Adrenal gland (tissue), 12 donors: Measurements from ENCODE around the gene FGF12. TPM values are rescaled to one million over a fixed set of nuclear protein-coding genes. Genes with fewer than 3 reads are reported as not detected.

Experiments used
- DNase-seq, 7 donors: peaks; one replicate each; pipeline ENCODE4 v3.0.0-alpha.2; 2019 to 2020
- H3K27ac ChIP-seq, 5 donors: fragments of 200-600 bp; sonication (generic) in 4 of 5; 1 replicate in 3 of 5; 2 replicates in 2 of 5; pipeline versions ENCODE4 v1.5.1 to v1.8.0; 2016 to 2020; ENCODE audit warnings: mild to moderate bottlenecking in 1 of 5
- H3K27me3 ChIP-seq: fragments of 200-600 bp; 2 replicates; pipeline ENCODE4 v1.8.0; 2021
- H3K36me3 ChIP-seq, 2 donors: fragments of 200-600 bp; replicated peaks in 1 of 2; 1 replicate in 1 of 2; 2 replicates in 1 of 2; pipeline versions ENCODE4 v1.5.1 to v1.8.0; 2018 to 2022
- H3K4me1 ChIP-seq, 2 donors: fragments of 200-600 bp; replicated peaks in 1 of 2; 1 replicate in 1 of 2; 2 replicates in 1 of 2; pipeline versions ENCODE4 v1.5.1 to v1.8.0; 2018 to 2021
- H3K4me3 ChIP-seq, 4 donors: fragments of 200-600 bp; sonication (generic) in 3 of 4; one replicate each; pipeline ENCODE4 v1.5.1; 2016 to 2018
- H3K9me3 ChIP-seq, 3 donors: fragments of 200-600 bp; sonication (generic) in 1 of 3; replicated peaks in 1 of 3; 1 replicate in 2 of 3; 2 replicates in 1 of 3; pipeline versions ENCODE4 v1.5.1 to v1.8.0; 2016 to 2021
- POLR2A ChIP-seq, 2 donors: fragments of 450-650 bp; IDR thresholded peaks; one replicate each; pipeline ENCODE4 v1.6.1; 2017; ENCODE audit warnings: antibody characterized with exemption in 2 of 2, mild to moderate bottlenecking in 2 of 2, moderate library complexity in 1 of 2
- WGBS, 4 donors: extraction: QIAGEN DNeasy Blood & Tissue Kit in 2 of 4; methylation state at CpG; one replicate each; pipeline versions ENCODE4 v1.1.5 to v1.1.7; 2013 to 2017; 5-methylcytosine and 5-hydroxymethylcytosine counted together
- intact Hi-C, 2 donors: fragments of 100-400 bp; cut with DNase I; formaldehyde crosslinking; loops; one replicate each; pipeline versions ENCODE4 v1.14.1 to v1.15.0; 2022 to 2023
- polyA plus RNA-seq, 3 donors: library from polyadenylated mRNA; stranded (reverse); fragments of 200-250 nt in 2 of 3; fragments of 350-450 nt in 1 of 3; fragmentation: Illumina TruSeq in 1 of 3; extraction: RNeasy Lipid Tissue Mini Kit (QIAGEN cat#74804) in 1 of 3; gene quantifications; one replicate each; pipeline ENCODE4 v1.2.3, GENCODE V29; 2013 to 2014
- total RNA-seq, 9 donors: library from RNA; depleted of rRNA in 4 of 9; stranded (reverse); fragments of >200 nt in 4 of 9; fragments of 120-200 nt in 1 of 9; fragmentation: NEBNext Ultra II Directional in 1 of 9; extraction: Animal tissue kit (Norgen Biotek cat#: 25700) in 1 of 9; gene quantifications; one replicate each; pipeline versions ENCODE4 v1.1.0 to v1.2.4, GENCODE V29; 2013 to 2023
- TF ChIP-seq, protein P1 (sequence below), 6 experiments: fragments of 450-650 bp in 4 of 6; fragments of 200-600 bp in 2 of 6; sonication (generic) in 1 of 6; IDR thresholded peaks; 1 replicate in 5 of 6; 2 replicates in 1 of 6; pipeline versions ENCODE4 v1.5.1 to v1.8.0; 2016 to 2021; ENCODE audit warnings: antibody characterized with exemption in 6 of 6, mild to moderate bottlenecking in 2 of 6, moderate library complexity in 1 of 6
- donor health status: healthy with polysubstance abuse.
- donor health status: Bipolar disorder and iron deficiency.
- donor health status: DM: yes; HTN: yes; CAD: no.
- donor health status: DM: no; HTN: no; CAD: no.
- donor health status: DM: no; HTN: no; CAD: no.
- donor health status: DM: yes; HTN: yes; CAD: no.

The FGF12 gene
- total and polyA plus RNA-seq, 12 donors = 23.3 to 286 (median 81.3) TPM

DNA sequence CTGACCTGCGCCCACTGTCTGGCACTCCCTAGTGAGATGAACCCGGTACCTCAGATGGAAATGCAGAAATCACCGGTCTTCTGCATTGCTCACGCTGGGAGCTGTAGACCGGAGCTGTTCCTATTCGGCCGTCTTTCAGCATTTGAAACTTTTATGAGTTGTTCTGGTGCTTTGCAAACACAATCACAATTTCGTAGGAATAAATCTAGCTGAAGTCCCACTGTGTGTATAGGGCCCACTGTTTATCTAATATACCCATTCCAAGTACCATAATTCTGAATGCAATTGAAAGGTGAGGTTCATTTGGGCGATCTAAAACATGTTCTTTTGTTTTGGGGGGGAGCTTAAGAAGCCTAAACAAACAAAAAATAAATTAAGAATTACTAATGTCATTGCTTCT lies 572.1 kb downstream of the FGF12 start:
- intact Hi-C loops = no loop called here
- no peak for DNase-seq
- Histone ChIP-seq H3K4me3 (no peak overlapping the region), H3K4me1 (peaks cover 15 to 16% of the 10 kb centered on the region in 2 donors), H3K9me3 (no peaks in the 10 kb centered on the region), H3K27ac (no peak overlapping the region), H3K27me3 (no peaks in the 10 kb centered on the region), H3K36me3 (no peaks in the 10 kb centered on the region)
- WGBS, 4 donors = 48 to 70% (median 61%) methylated on average over 6 to 8 of the region's 9 CpGs
- TF ChIP-seq POLR2A (IDR thresholded peaks at IDR 0.05) = no peak

DNA sequence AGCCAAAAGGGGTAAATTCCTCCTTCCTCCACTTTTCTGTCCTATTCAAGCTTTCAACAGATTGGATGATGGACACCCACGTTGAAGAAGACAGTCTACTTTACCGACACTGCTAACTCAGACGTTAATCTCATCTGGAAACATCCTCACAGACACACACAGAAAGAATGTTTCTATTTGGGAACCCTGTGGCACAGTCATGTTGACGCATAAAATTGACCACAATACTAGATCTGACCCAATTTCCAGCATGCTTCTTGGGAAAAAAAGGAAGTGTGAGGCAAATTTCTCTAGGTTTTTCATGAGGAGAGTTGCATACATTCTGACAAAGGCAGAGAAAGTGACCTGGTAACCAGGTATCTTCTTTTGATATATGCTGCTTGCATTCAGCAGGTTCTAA lies 594.1 kb downstream of the FGF12 start:
- intact Hi-C loops = loop anchor here (10.0 kb wide), 2 partner anchors 282 to 312 kb away; no protein-coding TSS in a partner anchor
- no peaks in the 10 kb centered on the region for H3K9me3 ChIP-seq
- H3K27me3 ChIP-seq = no peaks in the 10 kb centered on the region
- no peaks in the 10 kb centered on the region for H3K4me1 ChIP-seq
- DNase-seq = no peak
- TF ChIP-seq, protein P1, sequence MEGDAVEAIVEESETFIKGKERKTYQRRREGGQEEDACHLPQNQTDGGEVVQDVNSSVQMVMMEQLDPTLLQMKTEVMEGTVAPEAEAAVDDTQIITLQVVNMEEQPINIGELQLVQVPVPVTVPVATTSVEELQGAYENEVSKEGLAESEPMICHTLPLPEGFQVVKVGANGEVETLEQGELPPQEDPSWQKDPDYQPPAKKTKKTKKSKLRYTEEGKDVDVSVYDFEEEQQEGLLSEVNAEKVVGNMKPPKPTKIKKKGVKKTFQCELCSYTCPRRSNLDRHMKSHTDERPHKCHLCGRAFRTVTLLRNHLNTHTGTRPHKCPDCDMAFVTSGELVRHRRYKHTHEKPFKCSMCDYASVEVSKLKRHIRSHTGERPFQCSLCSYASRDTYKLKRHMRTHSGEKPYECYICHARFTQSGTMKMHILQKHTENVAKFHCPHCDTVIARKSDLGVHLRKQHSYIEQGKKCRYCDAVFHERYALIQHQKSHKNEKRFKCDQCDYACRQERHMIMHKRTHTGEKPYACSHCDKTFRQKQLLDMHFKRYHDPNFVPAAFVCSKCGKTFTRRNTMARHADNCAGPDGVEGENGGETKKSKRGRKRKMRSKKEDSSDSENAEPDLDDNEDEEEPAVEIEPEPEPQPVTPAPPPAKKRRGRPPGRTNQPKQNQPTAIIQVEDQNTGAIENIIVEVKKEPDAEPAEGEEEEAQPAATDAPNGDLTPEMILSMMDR (IDR thresholded peaks at IDR 0.05) = no peak
- H3K36me3 ChIP-seq = no peaks in the 10 kb centered on the region
- no peak overlapping the region for H3K27ac ChIP-seq
- H3K4me3 ChIP-seq = no peak overlapping the region
- WGBS, 4 donors = 89 to 94% (median 92%) methylated on average over 4 of the region's 4 CpGs

DNA sequence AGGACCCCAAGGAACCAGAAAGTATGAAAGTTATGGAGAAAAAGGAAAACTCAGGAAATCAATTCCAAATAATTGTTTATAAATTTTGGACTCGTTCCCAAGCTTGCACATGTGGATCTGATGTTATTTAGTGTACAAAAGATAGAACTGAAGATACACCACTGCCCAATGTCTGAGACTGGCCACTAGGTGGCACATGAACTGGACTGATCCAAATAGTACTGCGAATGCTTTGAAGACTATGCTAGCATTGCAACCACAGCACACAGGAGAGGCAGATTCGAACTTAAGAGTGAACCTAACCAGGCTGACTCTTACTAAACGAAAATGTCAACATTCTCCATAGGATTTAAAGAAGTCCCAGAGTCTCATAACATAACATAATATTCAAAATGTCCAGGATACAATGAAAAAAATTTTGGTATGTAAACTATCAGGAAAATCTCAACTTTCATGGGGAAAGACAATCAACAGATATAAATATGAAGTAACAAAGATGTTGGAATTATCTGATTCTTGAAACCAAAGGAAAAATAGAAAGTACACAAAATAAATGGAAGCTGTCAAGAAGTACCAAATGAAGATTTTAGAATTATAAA lies 596.7 kb downstream of the FGF12 start:
- Histone ChIP-seq H3K27me3 (no peaks in the 10 kb centered on the region), H3K4me3 (no peak overlapping the region), H3K4me1 (no peaks in the 10 kb centered on the region), H3K9me3 (no peaks in the 10 kb centered on the region), H3K36me3 (no peaks in the 10 kb centered on the region), H3K27ac (no peak overlapping the region)
- WGBS, 4 donors = 29 to 42% (median 37%) methylated on average over 4 of the region's 4 CpGs
- intact Hi-C loops = loop anchor here (10.0 kb wide), 2 partner anchors 284 to 314 kb away; no protein-coding TSS in a partner anchor
- TF ChIP-seq, protein P1 (IDR thresholded peaks at IDR 0.05) = peak; percentile 64 to 77 (median 71)
- TF ChIP-seq POLR2A (IDR thresholded peaks at IDR 0.05) = no peak
- peak; percentile 53 to 86 (median 67) for DNase-seq

DNA sequence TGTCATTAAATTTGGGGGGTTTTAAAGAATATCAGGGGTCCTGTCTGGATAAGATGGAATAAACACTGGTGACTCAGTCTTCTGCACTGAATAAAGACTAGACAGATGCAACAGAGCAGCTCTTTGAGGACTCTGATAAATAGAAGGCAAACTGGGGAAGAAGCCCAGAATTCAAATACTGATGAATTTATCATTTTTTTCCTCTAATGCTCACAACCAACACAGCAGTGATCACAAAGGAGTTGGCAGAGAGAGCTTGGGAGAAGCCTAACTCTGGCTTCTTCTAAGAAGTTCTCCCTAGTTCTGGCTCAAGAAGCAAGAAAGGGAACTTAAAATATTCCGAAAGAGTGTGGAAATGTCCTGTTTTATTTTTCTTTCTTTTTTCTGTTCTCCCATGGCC lies 597.8 kb downstream of the FGF12 start:
- TF ChIP-seq, protein P1 (IDR thresholded peaks at IDR 0.05) = no peak
- no peak for TF ChIP-seq POLR2A (IDR thresholded peaks at IDR 0.05)
- no peak for DNase-seq
- no peaks in the 10 kb centered on the region for H3K27me3 ChIP-seq
- H3K4me1 ChIP-seq = no peaks in the 10 kb centered on the region
- intact Hi-C loops = no loop called here
- 76 to 97% (median 92%) methylated on average over 1 of the region's 1 CpG for WGBS, 4 donors
- no peaks in the 10 kb centered on the region for H3K9me3 ChIP-seq
- no peak overlapping the region for H3K27ac ChIP-seq
- no peak overlapping the region for H3K4me3 ChIP-seq
- H3K36me3 ChIP-seq = no peaks in the 10 kb centered on the region

DNA sequence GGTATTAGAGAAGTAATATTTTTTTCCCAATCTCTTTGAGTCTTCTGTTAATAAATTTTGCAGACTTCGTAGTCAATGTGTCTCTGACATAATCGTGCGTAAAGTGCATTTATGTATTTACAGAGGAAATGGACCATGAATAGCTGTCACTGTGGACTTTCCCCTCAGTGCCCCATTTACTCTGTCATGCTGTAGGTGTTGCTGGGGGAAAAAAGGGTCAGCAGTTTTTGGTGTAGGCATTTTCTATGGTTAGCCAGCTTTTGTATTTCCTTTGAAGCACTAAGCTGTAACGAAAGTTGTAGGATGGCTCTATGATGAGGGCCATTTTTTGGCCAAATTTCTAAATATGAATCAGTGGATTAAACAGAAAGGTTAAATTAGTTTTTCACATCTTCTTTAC lies 598.4 kb downstream of the FGF12 start:
- WGBS, 4 donors = 71 to 84% (median 76%) methylated on average over 4 of the region's 4 CpGs
- Histone ChIP-seq H3K9me3 (no peaks in the 10 kb centered on the region), H3K4me1 (no peaks in the 10 kb centered on the region), H3K36me3 (no peaks in the 10 kb centered on the region), H3K27me3 (no peaks in the 10 kb centered on the region), H3K27ac (no peak overlapping the region), H3K4me3 (no peak overlapping the region)
- no peak for TF ChIP-seq POLR2A (IDR thresholded peaks at IDR 0.05)
- TF ChIP-seq, protein P1 (IDR thresholded peaks at IDR 0.05) = no peak
- intact Hi-C loops = no loop called here
- no peak for DNase-seq
